RWPE2 (cell line): ENCODE measurements around the gene FAM168B.

Experiments
- ATAC-seq: fragments of 200-7000 bp; cut with Tn5 transposase; 3 replicates; pipeline ENCODE4 v1.9.1; 2021; ENCODE audit warnings: low read depth
- DNase-seq: peaks from one replicate; pipeline ENCODE4 v3.0.0-alpha.2; 2020; ENCODE audit warnings: low spot score
- H3K27ac ChIP-seq: fragments of 450-650 bp; 2 replicates; pipeline ENCODE4 v1.5.1; 2017; ENCODE audit warnings: mild to moderate bottlenecking; ENCODE audit not compliant: poor library complexity, severe bottlenecking
- H3K27me3 ChIP-seq: fragments of 250-450 bp; sonication (Bioruptor Pico); 2 replicates; pipeline ENCODE4 v1.5.1; 2021; ENCODE audit warnings: mild to moderate bottlenecking, moderate library complexity; ENCODE audit not compliant: insufficient read depth, poor library complexity, severe bottlenecking
- H3K36me3 ChIP-seq: fragments of 250-450 bp; sonication (Bioruptor Pico); 2 replicates; pipeline ENCODE4 v1.5.1; 2020; ENCODE audit warnings: low read depth, mild to moderate bottlenecking, moderate library complexity
- H3K4me1 ChIP-seq: fragments of 250-450 bp; sonication (Bioruptor Pico); 2 replicates; pipeline ENCODE4 v1.5.1; 2021; ENCODE audit warnings: mild to moderate bottlenecking, moderate library complexity; ENCODE audit not compliant: insufficient read depth, poor library complexity, severe bottlenecking
- H3K4me3 ChIP-seq: fragments of 250-450 bp; sonication (Bioruptor Pico); 2 replicates; pipeline ENCODE4 v1.5.1; 2021; ENCODE audit warnings: mild to moderate bottlenecking, moderate library complexity; ENCODE audit not compliant: severe bottlenecking
- H3K9me3 ChIP-seq: fragments of 250-450 bp; sonication (Bioruptor Pico); 2 replicates; pipeline ENCODE4 v1.5.1; 2021; ENCODE audit warnings: mild to moderate bottlenecking, moderate library complexity; ENCODE audit not compliant: severe bottlenecking
- CTCF ChIP-seq: fragments of 450-650 bp; IDR thresholded peaks from one replicate; pipeline ENCODE4 v1.5.1; 2017; ENCODE audit warnings: mild to moderate bottlenecking, moderate library complexity; ENCODE audit not compliant: poor library complexity, severe bottlenecking

Gene FAM168B

GRCh38 chr2:131093006-131093695 is at the start of gene FAM168B:
Gene FAM168B, minus strand, starts transcription at chr2:131093460. Its CDS starts 10,814 bp downstream, at chr2:131082646.
- ATAC-seq (peak; percentile 80), DNase-seq (peak; percentile 73)
- H3K27ac ChIP-seq = peak within 1 kb of the TSS; percentile 74
- H3K4me3 ChIP-seq = peak within 1 kb of the TSS; percentile 95
- H3K4me1 ChIP-seq = peaks cover 8% of the 10 kb centered on the region
- H3K9me3 ChIP-seq = no peaks in the 10 kb centered on the region
- H3K36me3 ChIP-seq = peaks cover 25% of the 10 kb centered on the region
- no peaks in the 10 kb centered on the region for H3K27me3 ChIP-seq
- no peak for TF ChIP-seq CTCF

GRCh38 chr2:131142849-131143248 is 49.6 kb upstream of the FAM168B start:
- Histone ChIP-seq H3K27me3 (no peaks in the 10 kb centered on the region), H3K4me1 (no peaks in the 10 kb centered on the region), H3K27ac (no peak overlapping the region), H3K4me3 (no peak overlapping the region), H3K36me3 (peaks cover 46% of the 10 kb centered on the region), H3K9me3 (no peaks in the 10 kb centered on the region)
- ATAC-seq (no peak), DNase-seq (no peak)
- TF ChIP-seq CTCF = no peak

GRCh38 chr2:131140581-131140980 is 47.3 kb upstream of the FAM168B start:
- no peak overlapping the region for H3K4me3 ChIP-seq
- no peak overlapping the region for H3K27ac ChIP-seq
- no peak for ATAC-seq
- no peaks in the 10 kb centered on the region for H3K27me3 ChIP-seq
- H3K9me3 ChIP-seq = no peaks in the 10 kb centered on the region
- H3K36me3 ChIP-seq = peaks cover 37% of the 10 kb centered on the region
- no peak for DNase-seq
- no peaks in the 10 kb centered on the region for H3K4me1 ChIP-seq
- no peak for TF ChIP-seq CTCF

- TF ChIP-seq CTCF = no peak
- peaks cover 51% of the 10 kb centered on the region for H3K36me3 ChIP-seq
- no peaks in the 10 kb centered on the region for H3K27me3 ChIP-seq
- ATAC-seq = no peak
- no peaks in the 10 kb centered on the region for H3K4me1 ChIP-seq
- H3K9me3 ChIP-seq = no peaks in the 10 kb centered on the region
- no peak overlapping the region for H3K4me3 ChIP-seq
- H3K27ac ChIP-seq = no peak overlapping the region
- DNase-seq = no peak
These were observed 39.5 kb upstream of the FAM168B start for GRCh38 chr2:131132729-131133128.

- no peaks in the 10 kb centered on the region for H3K27me3 ChIP-seq
- H3K4me1 ChIP-seq = no peaks in the 10 kb centered on the region
- no peak for ATAC-seq
- TF ChIP-seq CTCF = no peak
- H3K4me3 ChIP-seq = no peak overlapping the region
- peaks cover 69% of the 10 kb centered on the region for H3K36me3 ChIP-seq
- DNase-seq = no peak
- H3K27ac ChIP-seq = no peak overlapping the region
- no peaks in the 10 kb centered on the region for H3K9me3 ChIP-seq
These were observed 37.0 kb upstream of the FAM168B start for GRCh38 chr2:131130298-131130596.
